Skeletal muscle cell (primary cell): ENCODE measurements around the gene C1orf50.

Experiments used
- DNase-seq: peaks from one replicate; pipeline ENCODE4 v3.0.0-alpha.2; 2010; ENCODE audit warnings: low read depth
- H3K4me3 ChIP-seq: 2 replicates; pipeline ENCODE4 v1.5.1; 2011; ENCODE audit warnings: low read depth, mild to moderate bottlenecking, control low read depth, low read length, moderate library complexity

C1orf50 gene

GRCh38 chr1:42824481-42825035 is 57.5 kb downstream of the C1orf50 start:
- DNase-seq, result no peak
- no peak overlapping the region for H3K4me3 ChIP-seq

- DNase-seq, result no peak
- no peak overlapping the region for H3K4me3 ChIP-seq
Measured at GRCh38 chr1:42825036-42825851, 58.2 kb downstream of the C1orf50 start.
